GM18909 (cell line): ENCODE data around the gene POSTN.

Source experiments
- ATAC-seq: cut with Tn5 transposase; IDR thresholded peaks from one replicate; pipeline ENCODE4 v1.9.1; 2021; ENCODE audit warnings: mild to moderate bottlenecking; ENCODE audit not compliant: unreplicated experiment, poor library complexity

The POSTN gene

GRCh38 chr13:37526710-37527473 is 71.7 kb downstream of the POSTN start:
- no peak for ATAC-seq

GRCh38 chr13:37515226-37515625 is 83.3 kb downstream of the POSTN start:
- ATAC-seq: no peak
